Measurements from ENCODE around the gene RFX5.
A peak's percentile ranks its signal among the peaks of the same experiment; 100 is the strongest.

Gene RFX5

GRCh38 chr1:151327223-151327902 lies 19.7 kb downstream of the RFX5 start, which contains the start of gene PI4KB:
TSS of gene PI4KB (minus strand) at chr1:151327416. CDS start at chr1:151316481, 10,935 bp downstream.
- H3K4me3 ChIP-seq (replicated peaks; ENCODE audit: low read depth, low read length), result peak within 1 kb of the TSS; percentile 77
- H3K27me3 ChIP-seq (replicated peaks; ENCODE audit: control insufficient read depth, insufficient read depth, low read length), result no peaks in the 10 kb centered on the region
- DNase-seq (ENCODE audit: extremely low read depth, insufficient read length), result peak; percentile 91
- H3K36me3 ChIP-seq (ENCODE audit: control insufficient read depth, insufficient read depth, low read length), result peaks cover 8% of the 10 kb centered on the region
- TF ChIP-seq CTCF (IDR thresholded peaks at IDR 0.05; ENCODE audit: insufficient read depth, low read length, poor library complexity, severe bottlenecking), result no peak

GRCh38 chr1:151326619-151327222 lies 20.3 kb downstream of the RFX5 start:
- H3K27me3 ChIP-seq (replicated peaks; ENCODE audit: control insufficient read depth, insufficient read depth, low read length), result no peaks in the 10 kb centered on the region
- peak overlapping the region; percentile 77 for H3K4me3 ChIP-seq (replicated peaks; ENCODE audit: low read depth, low read length)
- H3K36me3 ChIP-seq (ENCODE audit: control insufficient read depth, insufficient read depth, low read length), result peaks cover 8% of the 10 kb centered on the region
- DNase-seq (ENCODE audit: extremely low read depth, insufficient read length), result no peak
- no peak for TF ChIP-seq CTCF (IDR thresholded peaks at IDR 0.05; ENCODE audit: insufficient read depth, low read length, poor library complexity, severe bottlenecking)

GRCh38 chr1:151325646-151326429 lies 21.2 kb downstream of the RFX5 start:
- H3K27me3 ChIP-seq (replicated peaks; ENCODE audit: control insufficient read depth, insufficient read depth, low read length), result no peaks in the 10 kb centered on the region
- TF ChIP-seq CTCF (IDR thresholded peaks at IDR 0.05; ENCODE audit: insufficient read depth, low read length, poor library complexity, severe bottlenecking), result no peak
- peak overlapping the region; percentile 77 for H3K4me3 ChIP-seq (replicated peaks; ENCODE audit: low read depth, low read length)
- no peak for DNase-seq (ENCODE audit: extremely low read depth, insufficient read length)
- H3K36me3 ChIP-seq (ENCODE audit: control insufficient read depth, insufficient read depth, low read length), result peaks cover 8% of the 10 kb centered on the region

GRCh38 chr1:151325231-151325630 lies 21.8 kb downstream of the RFX5 start:
- no peak overlapping the region for H3K4me3 ChIP-seq (replicated peaks; ENCODE audit: low read depth, low read length)
- peaks cover 8% of the 10 kb centered on the region for H3K36me3 ChIP-seq (ENCODE audit: control insufficient read depth, insufficient read depth, low read length)
- no peak for TF ChIP-seq CTCF (IDR thresholded peaks at IDR 0.05; ENCODE audit: insufficient read depth, low read length, poor library complexity, severe bottlenecking)

GRCh38 chr1:151324390-151324930 lies 22.6 kb downstream of the RFX5 start:
- Histone ChIP-seq H3K27me3 (replicated peaks; ENCODE audit: control insufficient read depth, insufficient read depth, low read length) (no peaks in the 10 kb centered on the region), H3K4me3 (replicated peaks; ENCODE audit: low read depth, low read length) (no peak overlapping the region), H3K36me3 (ENCODE audit: control insufficient read depth, insufficient read depth, low read length) (peaks cover 8% of the 10 kb centered on the region)
- no peak for DNase-seq (ENCODE audit: extremely low read depth, insufficient read length)
- TF ChIP-seq CTCF (IDR thresholded peaks at IDR 0.05; ENCODE audit: insufficient read depth, low read length, poor library complexity, severe bottlenecking), result no peak

More at GRCh38 chr1:151325231-151325630, 21.8 kb downstream of the RFX5 start:
- no peak for DNase-seq (ENCODE audit: extremely low read depth, insufficient read length)
- H3K27me3 ChIP-seq (replicated peaks; ENCODE audit: control insufficient read depth, insufficient read depth, low read length), result no peaks in the 10 kb centered on the region
